Measurements from ENCODE around the gene WNK2.

- no peak for TF ChIP-seq CTCF (IDR thresholded peaks at IDR 0.05)
- no peak for TF ChIP-seq POLR2A (IDR thresholded peaks at IDR 0.05)
Observed at GRCh38 chr9:93149361-93149760, 34.6 kb upstream of the WNK2 start.

Measured in adrenal gland (tissue), 5 donors.